NCI-H526 treated with DMSO at 0.1 percent for 48 hours (cell line): ENCODE measurements around the gene RTL5.

Experiments used
- DNase-seq: peaks from one replicate; lab custom pipeline; 2025; lab: John Stamatoyannopoulos, UW

RTL5 gene

DNA sequence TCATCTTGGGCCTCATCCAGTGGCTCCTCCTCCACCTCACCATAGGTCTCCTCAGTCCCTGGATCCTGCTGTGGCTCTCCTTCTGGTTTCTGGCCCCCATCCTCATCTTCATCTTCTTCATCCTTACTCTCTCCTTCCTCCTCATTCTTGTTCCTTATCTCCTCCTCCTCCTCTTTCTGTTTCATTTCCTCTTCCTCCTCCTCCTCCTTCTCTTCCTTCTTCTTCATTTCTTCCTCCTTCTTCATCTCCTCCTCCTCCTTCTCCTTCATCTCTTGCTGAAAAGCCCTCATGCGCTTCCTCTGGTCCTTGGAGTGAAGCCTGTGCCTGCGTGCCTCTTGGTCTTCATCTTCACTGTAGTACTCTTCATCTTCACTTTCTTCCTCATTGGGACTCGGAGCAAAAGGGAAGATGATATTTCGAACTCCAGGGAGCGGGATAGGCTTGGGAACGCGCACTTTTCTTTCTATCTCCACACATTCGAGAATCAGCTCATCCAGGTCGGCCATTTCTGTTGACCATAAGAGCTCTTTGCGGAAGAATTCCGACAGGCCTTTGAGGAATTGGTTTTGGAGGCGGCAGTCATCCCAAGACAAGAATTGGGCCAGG is 1.5 kb downstream of the RTL5 start:
- no peak for DNase-seq

DNA sequence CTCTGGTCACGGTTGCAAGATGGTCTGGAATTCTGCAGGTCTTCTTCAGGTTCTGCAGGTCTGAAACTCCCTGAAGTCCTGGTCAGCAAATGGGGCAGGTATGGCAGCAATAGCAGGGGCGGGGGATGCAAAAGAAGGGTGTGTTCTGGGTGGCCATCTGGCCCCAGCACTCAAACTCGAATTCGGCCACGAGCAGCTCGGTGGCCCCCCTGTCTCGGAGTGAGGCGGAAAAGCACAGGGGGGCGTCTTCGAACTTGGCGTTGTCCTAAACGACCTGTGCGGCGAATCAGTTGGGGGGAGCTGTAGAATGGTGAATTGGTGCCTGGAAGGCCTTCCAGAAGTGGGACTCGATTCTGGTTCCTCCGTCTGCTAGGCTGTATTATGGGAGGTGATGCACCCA is 2.1 kb downstream of the RTL5 start:
- no peak for DNase-seq

DNA sequence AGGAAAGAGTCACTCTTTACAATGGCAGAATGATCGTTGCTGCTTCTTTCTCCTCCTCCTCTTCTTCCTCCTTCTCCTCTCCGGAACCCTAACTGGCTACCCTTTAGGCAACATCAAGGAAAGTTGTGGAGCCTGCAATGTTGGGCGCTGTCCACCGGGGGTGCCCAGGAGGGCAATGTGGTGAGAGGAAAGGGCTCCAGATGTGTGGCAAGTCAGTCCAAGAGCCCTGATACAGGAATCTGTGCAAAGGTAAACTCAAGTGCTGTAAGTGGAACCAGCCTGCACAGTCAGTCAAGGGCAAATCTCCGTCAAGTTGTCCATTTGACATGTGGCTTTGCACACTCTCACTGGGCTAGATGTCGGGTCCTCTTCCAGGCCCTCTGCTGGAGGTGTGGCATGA is 2.8 kb downstream of the RTL5 start:
- no peak for DNase-seq

DNA sequence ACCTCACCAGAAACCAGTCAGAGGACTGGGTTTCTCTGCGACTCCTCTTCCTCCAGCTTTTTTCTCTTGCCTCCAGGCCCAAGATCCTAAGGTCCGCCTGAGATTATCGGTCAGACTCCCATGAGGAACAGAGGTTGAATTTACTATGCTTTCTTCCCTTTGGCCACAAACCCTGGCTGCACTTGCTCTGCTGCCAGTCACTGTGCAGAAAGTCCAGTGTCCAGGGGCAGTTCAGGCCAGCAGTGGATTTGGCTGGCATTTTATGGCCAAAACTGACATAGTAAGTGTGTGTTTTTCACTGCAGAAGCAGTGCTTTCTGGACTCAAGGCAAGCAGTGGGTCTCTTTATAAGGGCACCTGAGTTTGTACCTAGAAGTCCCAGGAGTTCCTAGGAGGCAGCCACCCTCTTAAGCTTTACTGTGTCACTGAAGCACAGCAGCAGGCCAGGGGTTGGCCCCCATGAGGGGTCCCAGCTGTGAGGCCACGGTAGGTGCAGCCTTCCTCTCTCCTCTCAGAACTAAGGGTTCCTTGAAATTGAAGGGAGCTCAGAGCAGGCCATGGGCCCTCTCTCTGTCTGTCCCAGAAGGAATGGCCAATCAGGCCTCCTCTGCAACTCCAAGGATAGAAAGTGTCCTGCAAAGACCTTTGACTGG is 3.4 kb downstream of the RTL5 start:
- no peak for DNase-seq

DNA sequence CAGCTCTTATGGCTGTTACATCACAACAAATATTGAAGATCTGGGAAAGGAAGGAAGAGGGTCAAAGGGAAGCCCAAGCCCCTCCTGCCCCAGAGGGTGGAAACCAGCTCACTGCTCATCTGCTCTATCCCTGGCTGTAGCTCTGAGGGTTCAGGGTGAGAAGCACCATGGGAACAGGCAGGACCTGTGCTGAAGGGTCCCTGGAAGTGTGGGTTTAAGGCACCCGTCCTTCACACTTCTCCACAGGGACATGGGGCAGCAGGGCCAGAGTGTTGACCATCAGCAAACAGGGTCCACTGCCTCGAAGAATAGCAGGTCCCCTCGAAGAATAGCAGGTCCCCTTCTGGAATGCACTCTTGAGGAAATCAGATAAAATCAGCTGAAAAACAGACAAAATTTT is 4.4 kb downstream of the RTL5 start:
- DNase-seq = no peak

DNA sequence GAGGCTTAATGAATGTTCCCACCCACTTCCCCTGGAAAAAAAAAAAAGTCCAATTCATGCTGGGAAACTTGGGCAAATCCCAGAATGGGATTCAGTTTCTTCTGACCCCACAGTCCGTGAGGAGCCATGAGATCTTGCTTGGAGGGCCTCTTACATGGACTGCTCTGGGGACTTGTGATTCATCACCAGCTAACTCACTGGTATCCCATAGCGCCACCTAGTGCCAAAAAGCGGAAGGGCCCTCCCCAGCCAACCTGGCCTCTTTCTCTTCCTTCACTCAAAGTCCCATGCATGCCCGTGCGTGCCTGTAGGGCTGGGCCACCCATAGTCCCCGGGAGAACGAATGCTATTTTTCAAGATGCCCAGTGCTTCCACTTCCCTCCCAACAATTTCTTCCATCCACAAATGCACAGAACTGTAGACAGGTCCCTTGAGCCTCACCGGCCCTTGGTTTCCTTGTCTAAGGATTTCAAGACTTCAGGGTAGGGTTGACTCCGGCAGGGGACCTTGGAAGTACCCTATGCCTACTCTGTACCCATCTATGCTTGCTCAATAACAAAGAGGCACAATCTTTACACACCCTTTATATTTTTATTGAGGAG is 5.1 kb downstream of the RTL5 start:
- DNase-seq = peak; percentile 47

DNA sequence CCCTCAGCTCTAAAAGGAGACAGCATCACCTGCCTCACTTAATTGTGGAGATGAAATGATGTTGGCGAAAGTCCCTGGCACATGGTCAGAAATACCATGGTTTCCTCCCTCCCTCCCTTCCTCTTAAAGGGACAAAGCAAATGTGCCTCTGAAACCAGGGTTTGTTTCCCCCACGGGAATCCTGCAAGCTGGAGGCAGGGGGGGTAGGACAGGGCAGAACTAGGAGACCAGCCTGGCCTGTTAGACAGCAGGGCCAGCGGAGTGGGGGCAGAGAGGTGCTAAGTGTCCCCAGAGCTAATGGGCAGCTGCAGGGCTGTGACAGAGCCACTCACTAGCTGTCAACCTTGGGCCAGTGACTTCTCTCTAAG is 5.7 kb downstream of the RTL5 start:
- no peak for DNase-seq

DNA sequence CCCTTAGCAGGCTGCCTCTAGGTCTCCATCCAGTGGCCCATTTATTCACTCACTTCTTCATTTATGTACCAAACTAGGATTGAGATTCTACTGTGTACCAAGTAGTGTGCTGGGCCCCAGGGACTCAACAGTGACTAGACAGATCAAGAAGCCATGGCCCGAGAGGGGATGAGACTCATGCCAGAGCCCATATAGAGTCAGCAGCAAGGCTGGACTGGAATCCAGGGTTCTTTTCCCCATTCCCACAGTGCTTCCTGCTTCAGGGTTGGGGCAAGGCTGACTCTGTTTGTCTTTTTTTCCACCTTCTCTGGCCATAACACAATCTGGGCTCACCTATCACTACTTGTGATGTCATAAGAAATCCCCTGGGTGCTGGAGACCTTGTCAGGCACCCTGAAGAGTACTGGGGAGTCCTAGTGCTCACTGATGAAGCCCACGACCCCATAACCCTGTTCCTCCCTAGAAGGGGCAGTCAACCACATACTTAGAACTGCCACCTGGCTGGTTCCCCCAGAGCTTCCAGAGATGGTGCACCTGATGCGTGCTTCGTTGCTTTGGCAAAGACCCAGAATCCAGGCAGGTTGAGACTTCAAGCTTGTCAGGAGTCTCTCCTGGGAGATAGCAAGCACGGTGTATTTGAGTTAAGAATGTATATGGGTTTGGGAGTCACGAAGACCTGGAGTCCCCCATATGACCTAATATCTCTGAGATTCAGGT is 6.2 kb downstream of the RTL5 start:
- DNase-seq = no peak

DNA sequence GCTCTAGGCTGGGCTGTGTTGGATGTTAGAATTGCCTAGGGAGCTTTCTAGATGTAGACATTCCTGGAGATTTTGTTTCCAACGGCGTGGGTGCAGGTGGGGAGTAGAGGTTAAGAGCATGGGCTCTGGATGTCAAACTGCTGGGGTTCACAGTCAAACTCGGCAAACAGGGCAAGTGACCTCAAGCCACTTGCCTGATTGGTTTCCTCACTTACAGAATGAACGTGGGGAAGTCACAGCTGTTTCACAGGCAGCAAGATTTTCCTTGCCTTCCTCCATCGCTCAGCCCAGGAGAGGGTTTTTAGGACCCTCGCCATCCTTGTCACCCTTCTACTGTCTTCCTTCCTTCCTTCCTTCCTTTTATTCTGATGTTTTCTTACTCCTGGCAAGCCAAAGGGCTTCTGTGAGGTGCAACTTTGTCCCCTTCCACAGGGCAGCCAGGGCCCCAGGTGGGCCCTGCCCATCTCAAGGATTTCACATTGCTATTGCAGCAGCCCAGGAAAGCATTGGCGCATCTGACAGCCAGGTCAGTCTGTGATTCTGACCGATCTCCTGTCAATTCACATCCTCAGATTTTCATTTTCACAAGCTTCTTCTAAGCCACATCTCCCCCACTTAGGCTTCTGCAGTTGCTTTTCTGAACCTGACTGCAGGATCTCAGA is 7.0 kb downstream of the RTL5 start:
- DNase-seq = no peak

DNA sequence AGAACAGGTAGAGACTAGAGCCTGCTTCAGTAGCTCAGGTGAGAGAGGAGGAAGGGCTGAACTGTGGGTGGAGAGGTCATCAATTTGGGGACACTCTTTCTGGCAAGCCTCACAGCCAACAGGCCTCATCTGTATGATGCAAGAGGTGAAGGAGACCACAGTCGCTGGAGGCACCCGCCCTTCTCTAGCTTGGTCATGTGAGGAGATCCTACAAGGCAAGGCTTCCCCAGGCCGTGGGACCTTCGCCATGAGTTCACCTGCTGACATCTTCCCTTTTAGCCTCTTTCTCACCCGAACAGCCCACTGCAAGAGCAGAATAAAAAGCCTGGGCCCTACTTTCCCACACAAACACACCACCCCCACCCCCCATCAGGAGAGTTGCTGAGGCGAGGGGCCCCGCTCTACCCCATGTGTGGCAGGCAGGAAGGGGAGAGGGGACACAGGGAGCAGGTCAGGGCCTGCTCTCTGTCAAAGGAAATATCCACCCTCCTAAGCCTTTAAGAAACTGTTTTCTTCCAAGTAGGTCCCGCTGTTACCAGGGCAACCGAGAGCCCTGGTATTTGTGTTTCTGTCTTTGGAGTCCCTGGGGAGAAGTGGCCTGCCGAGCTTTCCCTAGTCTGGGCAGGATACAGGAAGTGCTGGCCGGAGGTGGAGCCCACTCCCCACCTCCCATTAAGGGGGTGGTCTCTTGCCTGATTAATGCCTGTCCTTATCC is 8.1 kb downstream of the RTL5 start:
- DNase-seq = no peak

DNA sequence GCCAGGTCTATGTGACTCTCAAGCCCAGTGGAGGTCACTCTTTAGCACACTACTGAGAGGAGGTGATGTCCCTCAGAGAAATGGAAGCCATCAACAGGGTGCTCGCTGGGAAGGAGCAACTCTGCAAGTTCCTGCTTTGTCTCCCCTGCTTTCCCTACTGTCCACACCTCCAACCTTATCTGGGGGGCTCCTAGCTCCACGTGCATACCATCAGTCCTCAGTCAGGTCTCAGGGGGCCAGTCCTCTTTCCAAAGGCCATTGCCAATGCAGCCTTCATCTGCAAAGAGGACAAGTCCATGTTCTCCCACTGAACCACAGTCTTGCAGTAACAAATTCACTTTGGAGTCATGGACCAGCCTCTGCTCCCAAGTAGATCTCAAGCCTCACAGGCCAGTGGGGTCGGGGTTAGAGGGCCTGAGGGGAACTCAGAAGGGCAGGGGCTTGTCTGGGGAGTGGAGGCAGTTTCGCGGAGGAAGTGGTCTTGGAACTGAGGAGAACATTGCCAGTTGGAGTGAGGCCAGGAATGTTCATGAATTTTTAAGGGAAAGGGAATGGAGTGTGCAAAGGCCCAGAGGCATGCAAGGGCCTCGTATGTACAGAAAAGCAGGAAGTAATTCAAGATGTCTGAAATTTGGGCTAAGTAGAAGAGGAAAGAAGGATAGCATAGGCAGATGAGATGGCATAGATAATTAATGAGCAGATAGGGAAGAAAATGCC is 8.9 kb downstream of the RTL5 start:
- no peak for DNase-seq

DNA sequence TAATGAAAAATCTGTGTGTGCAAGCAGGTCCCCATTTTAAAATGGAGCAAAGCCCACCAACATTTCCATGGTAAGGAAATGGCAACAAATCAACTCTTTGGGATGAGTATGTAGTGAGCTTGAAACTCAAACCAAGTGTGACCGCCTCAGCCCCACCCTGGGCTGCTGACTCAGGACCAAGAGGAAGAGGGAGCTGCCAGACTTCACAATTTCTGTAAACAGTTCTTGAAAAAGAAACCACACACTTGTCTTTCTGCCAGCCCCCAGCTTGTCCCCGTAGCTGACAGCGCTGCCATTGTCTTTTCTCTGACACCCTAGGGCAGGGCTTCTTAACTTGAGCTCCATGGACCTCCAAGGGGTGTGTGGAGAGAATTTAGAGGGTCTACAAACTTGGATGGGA is 10.3 kb downstream of the RTL5 start:
- DNase-seq = no peak

DNA sequence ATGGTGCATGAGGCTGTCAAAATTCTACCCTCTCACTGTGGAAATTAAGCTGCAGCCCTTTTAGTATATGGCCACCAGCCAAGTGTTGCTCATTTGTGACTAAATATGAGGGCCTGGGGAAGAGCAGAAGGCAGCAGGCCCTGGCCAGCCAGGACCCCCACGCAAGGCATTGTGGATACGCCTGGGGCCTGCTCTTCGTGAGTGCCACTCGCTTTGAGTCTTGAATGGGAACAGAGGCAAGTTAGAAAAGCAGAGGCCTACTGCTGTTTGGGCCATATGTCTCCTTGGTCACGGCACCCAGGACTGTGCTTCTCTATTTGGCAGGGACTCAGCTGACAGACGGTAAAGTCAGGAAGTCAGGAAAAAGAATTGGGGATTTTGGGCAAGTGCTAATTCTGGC is 10.9 kb downstream of the RTL5 start:
- DNase-seq = no peak

DNA sequence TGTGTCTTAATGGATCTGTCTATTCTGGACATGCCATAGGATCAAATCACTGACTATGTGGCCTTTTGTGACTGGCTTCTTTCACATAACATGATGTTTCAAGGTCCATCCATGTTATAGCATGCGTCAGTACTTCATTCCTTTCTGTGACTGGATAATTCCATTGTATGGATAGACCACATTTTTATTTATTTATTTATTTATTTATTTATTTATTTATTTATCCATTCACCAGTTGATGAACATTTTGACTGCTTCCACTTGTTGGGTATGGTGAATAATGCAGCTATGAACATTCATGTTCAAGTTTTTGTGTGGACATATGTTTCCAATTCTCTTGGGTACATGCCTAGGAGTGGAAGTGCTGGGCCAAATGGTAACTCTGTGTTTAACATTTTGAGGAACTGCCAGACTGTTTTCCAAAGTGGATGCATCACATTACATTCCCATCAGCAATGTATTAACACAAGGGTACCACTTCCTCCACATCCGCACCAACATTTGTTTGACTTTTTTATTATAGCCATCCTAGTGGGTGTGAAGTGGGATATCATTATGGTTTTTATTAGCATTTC is 14.0 kb downstream of the RTL5 start:
- DNase-seq = no peak

DNA sequence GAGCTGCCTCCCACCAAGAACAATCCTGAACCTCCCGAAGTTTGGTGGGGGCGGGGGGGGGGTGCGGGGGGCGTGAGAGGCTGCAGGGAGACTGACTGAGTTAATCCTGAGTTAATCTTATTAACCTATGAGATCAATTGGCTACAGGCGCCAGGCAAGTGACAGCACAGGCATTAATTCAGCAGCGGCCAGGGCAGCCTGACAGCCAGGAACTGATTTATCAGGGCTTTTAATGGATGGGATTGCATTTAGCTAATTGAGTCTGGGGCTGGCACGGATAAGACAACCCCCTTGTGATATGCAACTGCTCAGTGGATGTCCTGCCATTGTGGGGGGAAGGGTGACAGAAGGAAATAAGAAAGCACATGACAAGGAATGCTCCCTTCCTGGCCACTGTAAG is 16.3 kb downstream of the RTL5 start:
- no peak for DNase-seq

DNA sequence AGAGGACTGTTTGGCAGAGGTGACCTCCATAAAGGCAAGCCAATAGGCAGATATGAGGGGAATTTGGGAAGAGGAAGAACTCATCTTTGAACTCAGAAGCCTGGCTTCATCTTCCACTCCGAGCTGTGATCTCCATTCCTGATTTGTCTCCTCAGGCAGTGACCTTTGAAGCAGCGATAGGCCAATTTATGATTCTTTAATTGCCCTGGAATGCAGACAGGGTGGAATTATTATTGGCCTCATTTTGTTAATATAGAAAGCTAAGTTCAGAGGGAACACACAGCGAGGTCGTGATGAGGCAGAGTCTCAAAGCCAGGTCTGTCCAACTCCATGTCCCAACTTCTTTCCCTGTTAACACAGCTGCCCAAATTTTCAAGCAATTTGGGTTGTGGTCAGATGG is 16.9 kb downstream of the RTL5 start:
- DNase-seq = no peak

DNA sequence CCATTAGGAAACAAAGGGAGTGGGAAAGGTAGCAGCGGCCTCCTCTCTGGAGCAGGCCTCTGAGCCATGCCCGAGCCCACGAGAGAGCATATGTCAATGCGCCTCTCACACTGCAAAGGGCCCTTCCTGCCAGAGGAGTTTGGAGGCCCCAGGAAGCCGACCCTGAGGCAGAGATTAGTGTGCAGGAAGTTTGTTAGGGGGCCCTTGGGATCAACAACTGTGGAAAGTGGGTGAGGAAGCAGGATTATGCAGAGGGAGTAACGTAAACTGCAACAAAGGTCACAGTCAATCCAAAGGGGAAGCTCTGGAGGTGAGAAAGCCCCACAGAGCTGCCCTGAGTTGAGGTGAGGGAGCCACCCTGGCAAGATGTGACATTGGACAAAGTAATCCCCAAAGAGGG is 17.4 kb downstream of the RTL5 start:
- no peak for DNase-seq

DNA sequence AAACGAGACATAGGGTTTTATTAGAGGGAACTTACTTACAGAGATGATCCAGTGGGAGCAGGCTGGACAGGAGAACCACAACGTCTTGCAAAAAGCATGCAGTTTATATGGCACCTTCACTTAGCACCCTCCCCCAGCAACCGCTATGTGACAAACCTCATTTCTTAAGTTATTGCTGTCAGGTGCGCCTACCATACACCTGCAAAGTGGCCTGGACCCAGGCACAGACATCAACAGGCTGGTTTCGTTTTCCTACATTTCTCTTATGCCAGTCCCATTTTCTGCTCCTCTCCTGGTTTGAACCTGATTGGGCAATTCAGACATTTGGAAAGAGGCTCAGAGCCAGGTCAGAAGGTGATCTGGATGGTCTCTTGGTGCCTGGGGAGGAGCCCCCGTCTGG is 18.3 kb downstream of the RTL5 start:
- DNase-seq = no peak

DNA sequence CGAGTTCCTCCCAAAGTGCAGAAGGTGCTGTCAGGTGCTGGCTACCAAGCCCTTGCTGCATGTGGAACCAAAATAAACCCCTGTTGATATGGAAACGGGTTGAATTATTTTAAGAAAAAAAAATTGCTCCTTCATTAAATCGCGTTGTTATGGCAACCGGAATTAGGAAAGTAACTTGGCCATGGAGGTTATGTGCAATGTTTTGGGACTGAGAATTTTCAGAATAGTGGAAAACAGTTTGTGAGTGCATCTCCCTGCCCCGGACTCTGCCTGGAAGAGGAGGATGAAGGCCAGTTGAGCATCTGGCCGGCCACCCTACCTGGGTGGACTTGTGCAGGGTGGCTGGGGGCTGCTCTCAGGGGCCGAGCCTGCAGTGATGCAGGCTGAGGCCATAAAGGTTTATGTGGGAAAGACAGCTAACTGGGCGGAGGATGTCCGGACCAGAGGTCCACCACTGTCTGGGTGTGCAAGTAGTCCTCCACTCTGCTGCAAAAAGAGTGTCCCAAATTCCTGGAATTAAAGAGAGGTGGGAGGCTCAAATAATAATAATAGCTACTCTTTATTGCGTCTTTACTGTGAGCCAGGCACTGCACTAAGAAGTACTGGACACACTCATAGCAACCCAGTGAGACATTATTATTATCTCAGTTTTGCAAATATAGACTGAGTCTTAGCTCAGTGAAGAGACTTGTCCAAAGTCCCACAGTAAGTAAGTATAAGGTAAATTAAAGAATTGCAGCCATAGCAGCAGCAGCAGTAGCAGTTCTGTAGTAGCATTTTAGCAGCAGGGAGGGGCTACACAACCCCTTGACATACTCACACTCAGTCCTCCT is 20.6 kb downstream of the RTL5 start:
- DNase-seq = no peak
